Stimulated activated CD4-positive, alpha-beta T cell treated with anti-CD3 and anti-CD28 coated beads, Interleukin-12 subunit alpha, Interleukin-12 subunit beta, amount 100 ng/mL, for 48 hours (primary cell): Measurements from ENCODE around the gene PDE4DIP.
"Not testable (repeated sequence)": the region's sequence is repeated elsewhere in the genome, so short reads cannot be mapped to it uniquely, and the experiment has no call there.

Experiments used
- DNase-seq, 3 donors: peaks; one replicate each; pipeline ENCODE4 v3.0.0-alpha.2; 2020; ENCODE audit warnings: low read depth in 2 of 3, low spot score in 1 of 3

Gene PDE4DIP

DNA sequence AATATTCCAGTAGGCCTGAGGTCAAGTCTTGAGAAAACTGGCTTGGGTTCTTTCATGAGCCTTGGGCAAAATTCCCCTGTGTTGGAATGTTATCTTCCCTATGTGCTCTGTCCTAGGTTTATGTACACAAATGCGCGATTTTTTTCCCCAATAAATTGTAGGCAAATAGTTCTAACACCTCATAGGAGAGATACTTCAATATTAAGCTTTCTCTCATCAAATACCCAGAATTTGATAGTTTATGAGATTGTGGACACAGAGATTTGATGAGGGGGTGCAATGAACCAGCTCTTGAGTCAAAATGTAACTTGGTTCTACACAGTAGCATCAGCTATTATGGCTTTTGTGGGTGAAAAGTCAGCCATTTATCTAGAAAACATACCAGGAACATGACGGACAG is 220.4 kb downstream of the PDE4DIP start:
- DNase-seq: not testable (repeated sequence)

GRCh38 chr1:149075505-149076127 is 231.4 kb downstream of the PDE4DIP start:
- DNase-seq: not testable (repeated sequence)
